Spleen (tissue), 7 donors: ENCODE data around the gene IPO4.

Experiments used
- CTCF ChIP-seq, 11 experiments: fragments of 200-600 bp in 7 of 11; fragments of 450-650 bp in 4 of 11; sonication (generic) in 4 of 11; IDR thresholded peaks in 8 of 11; conservative IDR thresholded peaks in 3 of 11; 1 replicate in 7 of 11; 2 replicates in 4 of 11; pipeline versions ENCODE4 v1.4.0 to v1.8.0; 2016 to 2021; ENCODE audit warnings: antibody characterized with exemption in 11 of 11, inconsistent platforms in 4 of 11, mild to moderate bottlenecking in 1 of 11
- POLR2A ChIP-seq, 3 donors: fragments of 450-650 bp; IDR thresholded peaks; one replicate each; pipeline ENCODE4 v1.5.1; 2017; ENCODE audit warnings: antibody characterized with exemption in 3 of 3, mild to moderate bottlenecking in 1 of 3
- POLR2AphosphoS5 ChIP-seq, 3 donors: sonication (generic); formaldehyde crosslinking; IDR thresholded peaks; one replicate each; pipeline ENCODE4 v1.5.1; 2017; ENCODE audit warnings: antibody characterized with exemption in 3 of 3
- donor health status: DM: no; HTN: no; CAD: no; lungs with moderate emphysema.
- donor health status: DM: no; HTN: no; CAD: no.
- donor health status: DM: no; HTN: no; CAD: no.

GRCh38 chr14:24186831-24187538 is 1.6 kb downstream of the IPO4 start:
- TF ChIP-seq CTCF (IDR thresholded peaks at IDR 0.05 in 8 of 11, conservative IDR thresholded peaks at IDR 0.05 in 3 of 11): no peak
- no peak for TF ChIP-seq POLR2A (IDR thresholded peaks at IDR 0.05)
- no peak for TF ChIP-seq POLR2AphosphoS5 (IDR thresholded peaks at IDR 0.05)
